Spleen (tissue), 11 donors: Measurements from ENCODE around the gene GMEB2. TPM values are rescaled to one million over a fixed set of nuclear protein-coding genes. Genes with fewer than 3 reads are reported as not detected.
"Not testable (repeated sequence)": the region's sequence is repeated elsewhere in the genome, so short reads cannot be mapped to it uniquely, and the experiment has no call there.

Experiments used
- DNase-seq: peaks from one replicate; pipeline ENCODE4 v3.0.0-alpha.2; 2020
- H3K27ac ChIP-seq, 8 donors: fragments of 200-600 bp; sonication (generic) in 7 of 8; 1 replicate in 4 of 8; 2 replicates in 4 of 8; pipeline versions ENCODE4 v1.5.0 to v1.8.0; 2016 to 2021; ENCODE audit warnings: inconsistent platforms in 4 of 8, mild to moderate bottlenecking in 4 of 8, moderate library complexity in 1 of 8
- H3K27me3 ChIP-seq, 7 donors: fragments of 200-600 bp; sonication (generic) in 6 of 7; replicated peaks in 1 of 7; 1 replicate in 4 of 7; 2 replicates in 3 of 7; pipeline versions ENCODE4 v1.5.0 to v1.8.0; 2016 to 2021; ENCODE audit warnings: inconsistent platforms in 3 of 7, mild to moderate bottlenecking in 1 of 7
- H3K36me3 ChIP-seq, 6 donors: fragments of 200-600 bp; sonication (generic) in 5 of 6; 1 replicate in 4 of 6; 2 replicates in 2 of 6; pipeline versions ENCODE4 v1.5.0 to v1.8.0; 2016 to 2021; ENCODE audit warnings: inconsistent platforms in 2 of 6
- H3K4me1 ChIP-seq, 6 donors: fragments of 200-600 bp; sonication (generic) in 5 of 6; 1 replicate in 3 of 6; 2 replicates in 3 of 6; pipeline versions ENCODE4 v1.5.0 to v1.8.0; 2016 to 2021; ENCODE audit warnings: inconsistent platforms in 3 of 6
- H3K4me3 ChIP-seq, 8 donors: fragments of 200-600 bp; sonication (generic) in 7 of 8; 1 replicate in 4 of 8; 2 replicates in 4 of 8; pipeline versions ENCODE4 v1.5.0 to v1.8.0; 2016 to 2021; ENCODE audit warnings: inconsistent platforms in 4 of 8, mild to moderate bottlenecking in 4 of 8, moderate library complexity in 2 of 8
- H3K9me3 ChIP-seq, 8 donors: fragments of 200-600 bp; sonication (generic) in 7 of 8; 1 replicate in 4 of 8; 2 replicates in 4 of 8; pipeline versions ENCODE4 v1.5.0 to v1.8.0; 2016 to 2021; ENCODE audit warnings: inconsistent platforms in 4 of 8
- CTCF ChIP-seq, 11 experiments: fragments of 200-600 bp in 7 of 11; fragments of 450-650 bp in 4 of 11; sonication (generic) in 4 of 11; IDR thresholded peaks in 8 of 11; conservative IDR thresholded peaks in 3 of 11; 1 replicate in 7 of 11; 2 replicates in 4 of 11; pipeline versions ENCODE4 v1.4.0 to v1.8.0; 2016 to 2021; ENCODE audit warnings: antibody characterized with exemption in 11 of 11, inconsistent platforms in 4 of 11, mild to moderate bottlenecking in 1 of 11
- POLR2A ChIP-seq, 3 donors: fragments of 450-650 bp; IDR thresholded peaks; one replicate each; pipeline ENCODE4 v1.5.1; 2017; ENCODE audit warnings: antibody characterized with exemption in 3 of 3, mild to moderate bottlenecking in 1 of 3
- POLR2AphosphoS5 ChIP-seq, 3 donors: sonication (generic); formaldehyde crosslinking; IDR thresholded peaks; one replicate each; pipeline ENCODE4 v1.5.1; 2017; ENCODE audit warnings: antibody characterized with exemption in 3 of 3
- WGBS, 5 donors: extraction: QIAGEN DNeasy Blood & Tissue Kit in 3 of 5; methylation state at CpG; one replicate each; pipeline versions ENCODE4 v1.1.5 to v1.1.7; 2013 to 2018; 5-methylcytosine and 5-hydroxymethylcytosine counted together
- intact Hi-C: fragments of 100-400 bp; cut with DNase I; formaldehyde crosslinking; loops from one replicate; pipeline ENCODE4 v1.15.0; 2023; ENCODE audit warnings: low total_unique reads
- polyA plus RNA-seq, 3 donors: library from polyadenylated mRNA; stranded (reverse); fragments of 200-250 nt; gene quantifications; one replicate each; pipeline ENCODE4 v1.2.1, GENCODE V29; 2013
- total RNA-seq, 7 donors: library from RNA; depleted of rRNA in 3 of 7; stranded (reverse); fragments of >200 nt in 3 of 7; fragmentation: NEBNext Ultra II Directional in 4 of 7; extraction: Animal tissue kit (Norgen Biotek cat#: 25700) in 4 of 7; gene quantifications; one replicate each; pipeline versions ENCODE4 v1.1.0 to v1.2.1, GENCODE V29; 2016 to 2021
- donor health status: healthy with polysubstance abuse.
- donor health status: DM: no; HTN: no; CAD: no; lungs with moderate emphysema.
- donor health status: DM: no; HTN: no; CAD: no.
- donor health status: Bipolar disorder and iron deficiency.
- donor health status: healthy.
- donor health status: DM: no; HTN: no; CAD: no.
- donor health status: DM: yes; HTN: yes; CAD: no.

The GMEB2 gene
- total and polyA plus RNA-seq, 10 donors, result 8.6 to 15.0 (median 12.5) TPM

- Histone ChIP-seq H3K27me3 (peaks cover 0 to 46% (median 13%) of the 10 kb centered on the region in 7 donors), H3K4me3 (peak within 1 kb of the TSS; percentile 35 to 78 (median 61)), H3K9me3 (no peaks in the 10 kb centered on the region), H3K4me1 (peaks cover 13 to 58% (median 47%) of the 10 kb centered on the region in 6 donors), H3K36me3 (no peaks in the 10 kb centered on the region), H3K27ac (peak within 1 kb of the TSS; percentile 4 to 82 (median 71))
- intact Hi-C loops, result loop anchor here (10.0 kb wide), 1 partner anchor 119 kb away; the partner anchor contains the start of gene PTK6
- TF ChIP-seq POLR2A (IDR thresholded peaks at IDR 0.05) (no peak), CTCF (IDR thresholded peaks at IDR 0.05 in 8 of 11, conservative IDR thresholded peaks at IDR 0.05 in 3 of 11) (no peak), POLR2AphosphoS5 (IDR thresholded peaks at IDR 0.05) (peak; percentile 65 to 84 (median 76))
- peak; percentile 92 for DNase-seq
- WGBS, 5 donors, result 1 to 3% (median 1%) methylated on average over 38 to 71 of the region's 73 CpGs
Observed at GRCh38 chr20:63653041-63653973, 26.4 kb upstream of the GMEB2 start, which contains the start of gene STMN3. Gene STMN3, minus strand, starts transcription at chr20:63653424. Its CDS starts 79 bp downstream, at chr20:63653345.

GRCh38 chr20:63652192-63652980 lies 25.5 kb upstream of the GMEB2 start:
- 0 to 1% (median 1%) methylated on average over 45 to 91 of the region's 91 CpGs; no CpG with 5 or more reads in 1 of the 5 donors for WGBS, 5 donors
- H3K36me3 ChIP-seq, result no peaks in the 10 kb centered on the region
- peak overlapping the region; percentile 35 to 78 (median 61) for H3K4me3 ChIP-seq
- peak overlapping the region; percentile 4 to 82 (median 71) for H3K27ac ChIP-seq
- DNase-seq, result peak; percentile 84
- TF ChIP-seq POLR2AphosphoS5 (IDR thresholded peaks at IDR 0.05) (peak in 2 of 3 donors; percentile 49 to 72), POLR2A (IDR thresholded peaks at IDR 0.05) (no peak), CTCF (IDR thresholded peaks at IDR 0.05 in 8 of 11, conservative IDR thresholded peaks at IDR 0.05 in 3 of 11) (no peak)
- H3K27me3 ChIP-seq, result peaks cover 0 to 46% (median 13%) of the 10 kb centered on the region in 7 donors
- H3K9me3 ChIP-seq, result no peaks in the 10 kb centered on the region
- intact Hi-C loops, result loop anchor here (10.0 kb wide), 1 partner anchor 118 kb away; the partner anchor contains the start of gene PTK6
- peaks cover 7 to 51% (median 39%) of the 10 kb centered on the region in 6 donors for H3K4me1 ChIP-seq

GRCh38 chr20:63651942-63652191 lies 25.0 kb upstream of the GMEB2 start:
- no peaks in the 10 kb centered on the region for H3K9me3 ChIP-seq
- peak overlapping the region in 7 of 8 donors; percentile 50 to 78 (median 61) for H3K4me3 ChIP-seq
- peak overlapping the region in 7 of 8 donors; percentile 51 to 82 (median 75) for H3K27ac ChIP-seq
- H3K4me1 ChIP-seq, result peaks cover 6 to 46% (median 36%) of the 10 kb centered on the region in 6 donors
- DNase-seq, result peak; percentile 82
- peaks cover 0 to 46% (median 13%) of the 10 kb centered on the region in 7 donors for H3K27me3 ChIP-seq
- intact Hi-C loops, result loop anchor here (10.0 kb wide), 1 partner anchor 117 kb away; the partner anchor contains the start of gene PTK6
- TF ChIP-seq CTCF (IDR thresholded peaks at IDR 0.05 in 8 of 11, conservative IDR thresholded peaks at IDR 0.05 in 3 of 11) (no peak), POLR2A (IDR thresholded peaks at IDR 0.05) (no peak), POLR2AphosphoS5 (IDR thresholded peaks at IDR 0.05) (no peak)
- H3K36me3 ChIP-seq, result no peaks in the 10 kb centered on the region
- 23 to 40% (median 28%) methylated on average over 1 to 11 of the region's 11 CpGs; no CpG with 5 or more reads in 1 of the 5 donors for WGBS, 5 donors

- WGBS, 5 donors, result 85 to 94% (median 89%) methylated on average over 3 to 25 of the region's 25 CpGs; no CpG with 5 or more reads in 1 of the 5 donors
- H3K36me3 ChIP-seq, H3K27ac ChIP-seq, H3K9me3 ChIP-seq, H3K4me3 ChIP-seq, DNase-seq: not testable (repeated sequence)
- Histone ChIP-seq H3K4me1 (peaks cover 6 to 45% (median 36%) of the 10 kb centered on the region in 6 donors), H3K27me3 (peaks cover 0 to 44% (median 13%) of the 10 kb centered on the region in 7 donors)
- intact Hi-C loops, result loop anchor here (10.0 kb wide), 1 partner anchor 116 kb away; the partner anchor contains the start of gene PTK6
Observed at GRCh38 chr20:63650486-63650885, 23.6 kb upstream of the GMEB2 start.
